AG04450 (cell line): ENCODE data around the gene PLXNA4. TPM values are rescaled to one million over a fixed set of nuclear protein-coding genes. Genes with fewer than 3 reads are reported as not detected.

Experiments
- CTCF ChIA-PET: fragments of 300-600, 350-600 bp; formaldehyde crosslinking; extraction: SDS; loops from one replicate; lab custom pipeline; 2022; ENCODE audit warnings: antibody characterized with exemption, inconsistent platforms; lab: Charles Lee
- POLR2A ChIA-PET: fragments of 350-600 bp; formaldehyde crosslinking; extraction: SDS; loops from one replicate; lab custom pipeline; 2021; ENCODE audit warnings: antibody characterized with exemption, inconsistent platforms; lab: Yijun Ruan, JAX
- DNase-seq: peaks from one replicate; pipeline ENCODE4 v3.0.0-alpha.2; 2011; ENCODE audit warnings: low read depth, low spot score
- H3K27ac ChIP-seq: one replicate; pipeline ENCODE4 v1.5.1; 2012; ENCODE audit warnings: low read depth, low read length, control low read depth
- H3K27me3 ChIP-seq: one replicate; pipeline ENCODE4 v1.6.0; 2012; ENCODE audit warnings: low read length; ENCODE audit not compliant: control insufficient read depth, insufficient read depth
- H3K4me3 ChIP-seq: 2 replicates; pipeline ENCODE4 v1.5.1; 2011; ENCODE audit warnings: mild to moderate bottlenecking, low read depth, low read length, control low read depth
- H3K9me3 ChIP-seq: 2 replicates; pipeline ENCODE4 v1.5.1; 2012; ENCODE audit warnings: low read length; ENCODE audit not compliant: control insufficient read depth, insufficient read depth
- polyA plus RNA-seq: library from polyadenylated mRNA; depleted of rRNA; stranded (reverse); fragments of >200 nt; gene quantifications from 2 replicates; pipeline ENCODE4 v1.2.3, GENCODE V29; 2011
- TF ChIP-seq, protein P1 (sequence below): IDR thresholded peaks from 2 replicates; pipeline ENCODE4 v1.5.1; 2011; ENCODE audit warnings: low read depth, low read length, control low read depth, inconsistent platforms

PLXNA4 gene
- polyA plus RNA-seq, 1 experiment, result 0.05 TPM

DNA sequence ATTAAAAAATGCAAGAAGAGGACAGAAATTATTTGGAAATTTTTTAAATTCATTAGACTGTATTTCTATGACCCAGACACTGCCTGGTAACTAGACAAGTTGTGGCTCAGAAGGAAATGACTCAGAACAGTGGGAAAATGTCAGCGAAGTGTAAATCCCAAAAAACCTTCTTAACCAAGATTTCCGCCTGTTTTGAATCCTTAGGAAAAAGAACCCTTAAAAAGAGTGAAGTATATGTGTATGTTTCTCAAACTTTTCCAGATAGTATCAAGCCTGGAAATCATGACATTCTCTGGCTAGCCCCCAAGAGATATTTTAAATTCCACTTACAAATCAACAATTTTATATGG, 42.7 kb upstream of the PLXNA4 start:
- H3K27ac ChIP-seq, result no peak overlapping the region
- no peak overlapping the region for H3K4me3 ChIP-seq
- H3K9me3 ChIP-seq, result no peaks in the 10 kb centered on the region
- TF ChIP-seq, protein P1, sequence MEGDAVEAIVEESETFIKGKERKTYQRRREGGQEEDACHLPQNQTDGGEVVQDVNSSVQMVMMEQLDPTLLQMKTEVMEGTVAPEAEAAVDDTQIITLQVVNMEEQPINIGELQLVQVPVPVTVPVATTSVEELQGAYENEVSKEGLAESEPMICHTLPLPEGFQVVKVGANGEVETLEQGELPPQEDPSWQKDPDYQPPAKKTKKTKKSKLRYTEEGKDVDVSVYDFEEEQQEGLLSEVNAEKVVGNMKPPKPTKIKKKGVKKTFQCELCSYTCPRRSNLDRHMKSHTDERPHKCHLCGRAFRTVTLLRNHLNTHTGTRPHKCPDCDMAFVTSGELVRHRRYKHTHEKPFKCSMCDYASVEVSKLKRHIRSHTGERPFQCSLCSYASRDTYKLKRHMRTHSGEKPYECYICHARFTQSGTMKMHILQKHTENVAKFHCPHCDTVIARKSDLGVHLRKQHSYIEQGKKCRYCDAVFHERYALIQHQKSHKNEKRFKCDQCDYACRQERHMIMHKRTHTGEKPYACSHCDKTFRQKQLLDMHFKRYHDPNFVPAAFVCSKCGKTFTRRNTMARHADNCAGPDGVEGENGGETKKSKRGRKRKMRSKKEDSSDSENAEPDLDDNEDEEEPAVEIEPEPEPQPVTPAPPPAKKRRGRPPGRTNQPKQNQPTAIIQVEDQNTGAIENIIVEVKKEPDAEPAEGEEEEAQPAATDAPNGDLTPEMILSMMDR, result no peak
- DNase-seq, result no peak
- peaks cover 8% of the 10 kb centered on the region for H3K27me3 ChIP-seq
- POLR2A ChIA-PET, result no interaction called here
- CTCF ChIA-PET, result no interaction called here

- ChIA-PET POLR2A (no interaction called here), CTCF (no interaction called here)
- Histone ChIP-seq H3K4me3 (no peak overlapping the region), H3K27ac (no peak overlapping the region), H3K9me3 (no peaks in the 10 kb centered on the region), H3K27me3 (peaks cover 8% of the 10 kb centered on the region)
- no peak for DNase-seq
- TF ChIP-seq, protein P1, result no peak
Measured at GRCh38 chr7:132618271-132618955, 42.1 kb upstream of the PLXNA4 start.

DNA sequence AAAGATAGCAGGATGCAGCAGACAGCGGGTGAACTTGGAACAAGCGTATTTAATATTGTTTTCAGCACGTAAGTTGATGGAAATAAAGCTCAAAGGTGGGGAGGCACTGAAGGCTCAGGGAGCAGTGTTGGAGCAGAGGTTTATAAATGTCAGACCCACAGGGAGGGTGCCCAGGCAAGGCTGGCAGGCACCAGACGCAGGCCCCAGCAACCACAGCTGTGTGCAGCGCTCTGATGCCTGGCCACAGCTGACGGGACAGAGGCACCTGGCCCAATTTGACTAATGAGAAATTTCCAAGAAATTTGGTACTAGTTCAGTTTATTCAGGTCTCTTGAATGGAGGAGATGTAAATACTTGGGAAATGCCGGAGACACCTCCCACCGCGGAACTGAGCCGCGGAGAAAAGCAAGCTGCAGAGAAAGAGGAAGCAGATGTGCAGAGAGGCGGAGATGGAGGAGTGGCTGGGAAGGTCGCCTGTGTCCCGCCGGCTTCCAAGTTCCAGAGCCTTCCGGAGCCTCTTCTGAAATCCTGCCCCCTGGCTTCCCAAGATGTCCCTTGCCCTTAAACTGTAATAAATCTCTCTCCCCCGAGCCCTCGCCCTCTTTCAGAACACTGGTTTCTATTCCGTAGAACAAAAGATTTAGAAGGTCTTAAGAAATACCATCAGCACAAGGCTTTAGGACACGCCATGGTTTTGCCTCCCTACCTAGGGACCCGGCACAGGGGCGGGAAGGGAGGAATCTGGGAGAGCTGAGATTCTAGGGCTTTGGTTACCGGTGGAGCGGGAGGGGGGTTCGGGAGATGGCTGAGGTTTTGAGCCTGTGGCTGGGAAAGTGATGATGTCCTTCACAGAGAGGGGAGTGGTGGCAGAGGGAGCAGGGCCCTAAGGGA, 38.4 kb upstream of the PLXNA4 start:
- H3K9me3 ChIP-seq, result no peaks in the 10 kb centered on the region
- H3K4me3 ChIP-seq, result peak overlapping the region; percentile 20
- H3K27me3 ChIP-seq, result peaks cover 13% of the 10 kb centered on the region
- CTCF ChIA-PET, result no interaction called here
- no peak for DNase-seq
- TF ChIP-seq, protein P1, result no peak
- POLR2A ChIA-PET, result no interaction called here
- no peak overlapping the region for H3K27ac ChIP-seq

GRCh38 chr7:132613737-132614136, 37.5 kb upstream of the PLXNA4 start:
- ChIA-PET POLR2A (no interaction called here), CTCF (no interaction called here)
- Histone ChIP-seq H3K27ac (no peak overlapping the region), H3K4me3 (no peak overlapping the region), H3K9me3 (no peaks in the 10 kb centered on the region), H3K27me3 (peaks cover 13% of the 10 kb centered on the region)
- DNase-seq, result no peak
- TF ChIP-seq, protein P1, result no peak

DNA sequence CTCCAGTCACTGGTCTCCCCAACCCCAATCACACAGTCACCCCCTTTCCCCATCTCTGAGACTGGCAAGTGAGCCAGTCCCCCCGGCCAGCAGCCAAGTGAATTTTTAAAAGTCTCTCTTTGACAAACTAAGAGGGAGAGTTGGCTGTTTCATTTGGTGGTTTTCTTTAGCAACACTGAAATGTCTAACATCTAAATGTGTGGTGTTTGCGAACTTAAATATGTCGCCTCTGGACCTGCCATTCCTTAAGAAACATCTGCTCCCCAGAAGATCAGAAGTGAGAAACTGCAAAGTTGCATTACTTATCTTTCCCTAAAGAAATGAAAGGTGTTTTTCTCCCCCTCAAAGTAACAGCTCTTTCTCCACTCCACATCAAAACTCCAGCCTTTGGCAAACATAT, 34.7 kb upstream of the PLXNA4 start:
- H3K27ac ChIP-seq, result no peak overlapping the region
- H3K27me3 ChIP-seq, result peaks cover 12% of the 10 kb centered on the region
- POLR2A ChIA-PET, result no interaction called here
- DNase-seq, result no peak
- CTCF ChIA-PET, result no interaction called here
- H3K9me3 ChIP-seq, result no peaks in the 10 kb centered on the region
- TF ChIP-seq, protein P1, result no peak
- H3K4me3 ChIP-seq, result no peak overlapping the region
